GM21390 (cell line): ENCODE measurements around the gene ARFGAP3.

Experiments
- ATAC-seq: cut with Tn5 transposase; IDR thresholded peaks from one replicate; pipeline ENCODE4 v1.9.1; 2021; ENCODE audit not compliant: unreplicated experiment

The ARFGAP3 gene

GRCh38 chr22:42825796-42826195, 31.3 kb downstream of the ARFGAP3 start:
- no peak for ATAC-seq

DNA sequence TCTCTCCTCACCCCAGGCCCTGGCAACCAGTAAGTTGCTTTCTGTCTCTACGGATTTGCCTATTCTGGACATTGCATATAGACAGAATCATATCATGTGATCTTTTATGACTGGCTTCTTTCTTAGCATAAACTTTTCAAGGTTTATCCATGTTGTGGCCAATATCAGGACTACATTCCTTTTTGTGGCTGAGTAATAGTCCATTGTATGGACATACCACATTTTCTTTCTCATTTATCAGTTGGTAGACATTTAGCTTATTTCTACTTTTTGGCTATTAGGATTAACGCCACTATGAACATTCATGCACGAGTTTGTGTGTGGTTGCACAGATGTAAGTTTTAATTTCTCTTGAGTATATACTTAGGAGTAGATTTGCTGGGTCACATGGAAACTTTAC, 35.7 kb downstream of the ARFGAP3 start:
- no peak for ATAC-seq

- ATAC-seq = no peak
Measured at GRCh38 chr22:42820045-42820763, 36.9 kb downstream of the ARFGAP3 start.

GRCh38 chr22:42819412-42820044, 37.5 kb downstream of the ARFGAP3 start:
- ATAC-seq = no peak

- ATAC-seq = no peak
Measured at GRCh38 chr22:42817556-42817955, 39.5 kb downstream of the ARFGAP3 start.

DNA sequence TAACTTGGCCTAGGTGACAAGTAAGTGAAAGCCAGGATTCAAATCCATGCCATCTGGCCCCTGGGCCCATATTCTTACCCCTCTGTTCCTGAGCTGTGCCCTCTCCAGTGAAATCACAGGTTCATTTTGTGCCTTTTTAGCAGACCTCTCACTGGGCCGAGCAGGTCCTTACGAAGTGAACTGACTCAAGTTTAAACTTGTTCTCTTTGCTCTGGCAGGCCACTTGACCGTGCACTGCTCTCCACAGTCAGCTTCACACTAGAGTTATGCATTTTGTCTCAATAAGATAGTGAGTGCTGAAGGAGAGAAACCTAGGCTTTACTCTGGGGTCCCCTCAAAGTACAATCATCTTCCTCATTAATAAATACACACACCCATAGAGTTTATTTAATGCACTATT, 40.7 kb downstream of the ARFGAP3 start:
- ATAC-seq = no peak

DNA sequence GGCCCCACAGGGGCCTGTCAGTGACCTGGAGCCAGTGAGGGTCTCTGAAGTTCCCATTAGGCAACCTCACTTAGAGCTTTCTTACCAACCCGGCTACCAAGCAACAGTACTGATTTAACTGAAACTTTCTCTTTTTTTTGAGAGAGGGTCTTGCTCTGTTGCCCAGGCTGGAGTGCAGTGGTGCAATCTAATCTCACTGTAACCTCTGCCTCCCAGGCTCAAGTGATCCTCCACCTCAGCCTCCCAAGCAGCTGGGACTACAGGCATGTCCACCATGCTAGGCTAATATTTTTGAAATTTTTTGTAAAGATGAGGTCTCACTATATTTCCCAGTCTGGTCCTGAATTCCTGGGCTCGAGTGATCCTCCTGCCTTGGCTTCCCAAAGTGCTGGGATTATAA, 42.5 kb downstream of the ARFGAP3 start:
- no peak for ATAC-seq

- ATAC-seq = no peak
Measured at GRCh38 chr22:42814215-42814614, 42.9 kb downstream of the ARFGAP3 start.

GRCh38 chr22:42813501-42813900, 43.6 kb downstream of the ARFGAP3 start:
- no peak for ATAC-seq

GRCh38 chr22:42811459-42811858, 45.6 kb downstream of the ARFGAP3 start:
- no peak for ATAC-seq

DNA sequence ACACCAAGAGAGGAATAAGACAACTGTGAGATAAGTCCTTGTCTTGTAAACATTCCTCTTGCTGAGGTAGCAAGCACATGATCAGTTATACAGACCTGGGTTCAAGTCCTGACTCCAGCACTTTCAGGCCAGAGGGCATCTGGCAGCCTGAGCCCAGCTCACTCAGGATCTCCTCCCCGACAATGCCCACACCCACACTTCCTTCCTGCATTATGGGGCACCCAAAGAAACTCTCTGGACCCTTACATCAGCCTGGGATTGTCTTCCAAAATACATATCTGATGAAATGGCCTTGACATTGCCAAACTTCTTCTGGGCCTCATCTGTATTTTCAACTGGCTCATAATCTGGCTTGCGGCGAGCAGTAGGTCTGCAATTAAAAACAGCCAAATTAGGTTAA, 48.6 kb downstream of the ARFGAP3 start:
- no peak for ATAC-seq

DNA sequence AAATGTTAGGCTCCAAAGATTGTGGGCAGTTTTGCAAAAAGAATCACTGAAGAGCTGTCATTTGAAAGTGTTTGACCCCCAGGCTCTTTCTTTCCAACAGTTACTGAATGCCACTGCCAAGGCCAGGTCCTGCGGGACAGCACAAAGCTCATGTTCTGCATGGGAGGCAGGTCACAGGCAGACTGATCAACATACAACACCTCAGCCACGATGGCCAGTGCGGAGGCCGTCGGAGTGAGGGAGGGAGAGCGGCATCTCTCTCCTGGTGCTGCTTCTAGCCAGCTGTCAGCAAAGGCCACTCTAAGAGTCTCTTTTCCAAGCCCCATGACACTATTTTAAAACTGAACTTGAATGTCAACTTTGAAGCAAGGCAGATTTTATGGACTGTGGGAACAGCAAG, 49.9 kb downstream of the ARFGAP3 start:
- ATAC-seq = no peak

DNA sequence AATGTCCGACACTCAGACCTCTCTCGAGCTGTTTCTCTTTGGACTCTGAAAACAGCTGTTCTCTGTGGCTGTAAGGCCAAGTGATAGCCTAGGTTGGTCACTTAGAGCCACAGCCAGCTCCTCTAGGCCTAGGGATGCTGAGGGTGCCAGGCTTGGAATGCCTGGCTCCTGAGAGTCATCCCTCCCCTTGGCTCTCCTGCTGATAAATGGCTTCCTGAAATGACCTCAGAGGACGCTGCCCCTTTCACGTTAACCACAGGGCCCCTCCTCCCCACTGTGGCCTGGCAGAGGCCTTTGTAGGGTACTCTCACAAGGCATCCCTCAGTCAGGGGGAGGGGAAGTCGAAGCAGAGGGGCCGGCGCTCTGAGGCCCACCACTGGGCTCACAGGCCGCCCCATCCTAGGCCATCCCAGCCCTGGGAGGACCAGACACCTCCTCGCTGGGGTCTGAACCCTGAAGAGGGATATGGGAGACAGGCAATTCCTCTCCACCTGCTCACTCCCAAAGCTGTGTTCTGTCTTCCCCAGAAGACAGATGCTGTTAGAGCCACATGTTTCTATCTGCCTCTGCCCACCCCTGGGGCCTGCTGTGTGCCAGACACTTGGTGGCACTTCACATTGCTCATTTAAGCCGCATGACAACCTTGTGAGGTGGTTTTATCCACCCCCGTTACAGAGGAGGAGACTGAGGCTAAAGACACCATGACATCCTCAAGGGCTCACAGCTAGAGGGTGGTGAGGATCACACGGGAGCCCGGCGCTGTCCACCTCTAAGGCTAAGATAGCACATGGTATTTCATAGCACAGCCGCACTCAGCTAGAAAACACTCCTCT, 50.9 kb downstream of the ARFGAP3 start:
- ATAC-seq = no peak

DNA sequence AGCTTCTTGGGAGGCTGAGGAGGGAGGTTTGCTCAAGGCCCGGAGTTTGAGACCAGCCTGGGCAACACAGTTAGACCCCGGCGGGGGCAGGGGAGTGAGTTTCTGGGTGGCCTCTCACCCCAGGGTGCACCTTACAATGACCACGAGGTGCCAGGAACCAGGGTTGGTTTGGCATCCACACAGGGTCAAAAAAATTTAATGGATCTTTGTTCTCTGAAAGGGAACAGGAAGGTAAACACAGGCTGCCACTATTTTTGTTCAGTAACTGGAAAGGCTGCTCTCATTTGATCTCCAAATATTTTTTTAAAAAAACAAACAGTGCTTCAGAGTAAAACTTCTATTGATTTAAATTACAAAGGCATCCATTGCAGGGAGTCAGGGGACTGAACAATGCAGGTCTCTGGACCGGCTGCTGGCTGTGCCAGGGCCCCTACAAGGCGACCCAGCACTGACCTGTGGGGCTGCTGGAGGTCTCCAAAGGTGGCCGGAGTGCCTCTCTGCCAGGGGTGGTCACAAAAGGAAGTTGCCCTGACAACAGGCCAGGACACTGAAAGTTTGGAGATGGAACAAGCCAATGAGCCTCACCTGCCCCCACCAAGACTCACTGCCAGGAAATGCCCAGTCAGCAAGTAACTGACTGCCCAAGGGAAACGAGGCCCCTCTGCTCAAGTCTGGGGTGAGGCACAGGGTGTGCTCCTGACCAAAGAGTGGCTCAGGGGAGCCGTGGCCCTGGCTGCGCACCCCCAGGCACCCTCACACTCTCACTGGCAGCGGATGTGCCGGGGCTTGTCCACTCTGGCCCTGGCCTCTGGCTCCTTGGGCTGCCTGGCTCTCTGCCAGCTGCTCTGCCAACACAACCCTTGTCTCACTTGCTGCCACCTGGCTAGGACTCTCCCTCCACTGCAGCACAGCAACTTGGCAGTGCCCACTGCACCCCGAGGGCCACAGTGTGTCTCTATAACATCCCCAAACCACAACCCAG, 51.8 kb downstream of the ARFGAP3 start:
- ATAC-seq = no peak

DNA sequence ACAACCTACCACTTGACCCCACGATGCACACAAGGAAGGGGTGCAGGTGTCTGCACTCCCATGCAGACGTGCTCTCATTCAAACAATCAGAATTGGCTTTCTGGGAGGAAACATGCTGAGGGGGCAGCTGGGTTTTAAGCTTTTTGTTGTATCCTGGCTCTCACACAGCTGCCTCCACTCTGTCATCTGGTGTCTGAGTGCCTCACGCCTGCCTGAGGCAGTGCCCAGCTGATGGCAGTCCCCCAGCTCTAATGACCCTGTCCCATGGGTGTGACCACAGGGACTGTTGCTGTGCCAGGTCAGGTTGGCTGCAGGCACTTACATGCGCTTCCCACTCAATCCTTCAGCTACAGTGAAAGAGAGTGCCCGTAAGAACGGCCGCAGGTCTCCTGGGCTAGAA, 53.7 kb downstream of the ARFGAP3 start:
- no peak for ATAC-seq

GRCh38 chr22:42801252-42802080, 55.6 kb downstream of the ARFGAP3 start:
- no peak for ATAC-seq

GRCh38 chr22:42800451-42801251, 56.4 kb downstream of the ARFGAP3 start:
- no peak for ATAC-seq

GRCh38 chr22:42799461-42800405, 57.3 kb downstream of the ARFGAP3 start:
- ATAC-seq = no peak
